Vagina (tissue), 2 donors: ENCODE data around the gene TBX4. TPM values are rescaled to one million over a fixed set of nuclear protein-coding genes. Genes with fewer than 3 reads are reported as not detected.
"Not testable (repeated sequence)": the region's sequence is repeated elsewhere in the genome, so short reads cannot be mapped to it uniquely, and the experiment has no call there.

Experiments used
- DNase-seq, 2 donors: peaks; one replicate each; pipeline ENCODE4 v3.0.0-alpha.2; 2017; ENCODE audit errors: extremely low spot score in 2 of 2
- H3K27ac ChIP-seq: fragments of 200-600 bp; sonication (generic); one replicate; pipeline ENCODE4 v1.5.1; 2019
- H3K27me3 ChIP-seq: fragments of 200-600 bp; sonication (generic); one replicate; pipeline ENCODE4 v1.5.1; 2019
- H3K36me3 ChIP-seq, 2 donors: fragments of 200-600 bp; sonication (generic); one replicate each; pipeline ENCODE4 v1.5.1; 2017 to 2019
- H3K4me1 ChIP-seq: fragments of 200-600 bp; sonication (generic); one replicate; pipeline ENCODE4 v1.5.1; 2019
- H3K4me3 ChIP-seq, 2 donors: fragments of 200-600 bp; sonication (generic); 1 replicate in 1 of 2; 2 replicates in 1 of 2; pipeline ENCODE4 v1.5.1; 2016 to 2019
- H3K9me3 ChIP-seq: fragments of 200-600 bp; sonication (generic); one replicate; pipeline ENCODE4 v1.5.1; 2019
- POLR2A ChIP-seq, 2 donors: fragments of 450-650 bp; IDR thresholded peaks; one replicate each; pipeline ENCODE4 v1.6.1; 2017; ENCODE audit warnings: antibody characterized with exemption in 2 of 2, mild to moderate bottlenecking in 2 of 2, moderate library complexity in 2 of 2
- POLR2AphosphoS5 ChIP-seq, 2 donors: sonication (generic); formaldehyde crosslinking; IDR thresholded peaks; one replicate each; pipeline ENCODE4 v1.9.0; 2017; ENCODE audit warnings: antibody characterized with exemption in 2 of 2, mild to moderate bottlenecking in 2 of 2, low read depth in 1 of 2; ENCODE audit not compliant: insufficient read depth in 1 of 2
- intact Hi-C: fragments of 100-400 bp; cut with DNase I; formaldehyde crosslinking; loops from one replicate; pipeline ENCODE4 v1.15.1; 2023
- total RNA-seq: library from RNA; depleted of rRNA; stranded (reverse); fragments of >200 nt; gene quantifications from one replicate; pipeline ENCODE4 v1.2.3, GENCODE V29; 2016
- TF ChIP-seq, protein P1 (sequence below), 3 experiments: fragments of 450-650 bp in 2 of 3; fragments of 200-600 bp in 1 of 3; sonication (generic) in 1 of 3; IDR thresholded peaks; one replicate each; pipeline ENCODE4 v1.5.1; 2017 to 2019; ENCODE audit warnings: antibody characterized with exemption in 3 of 3, mild to moderate bottlenecking in 2 of 3, moderate library complexity in 2 of 3

TBX4 gene
- total RNA-seq, 1 donor from 2014 or later, result not detected

DNA sequence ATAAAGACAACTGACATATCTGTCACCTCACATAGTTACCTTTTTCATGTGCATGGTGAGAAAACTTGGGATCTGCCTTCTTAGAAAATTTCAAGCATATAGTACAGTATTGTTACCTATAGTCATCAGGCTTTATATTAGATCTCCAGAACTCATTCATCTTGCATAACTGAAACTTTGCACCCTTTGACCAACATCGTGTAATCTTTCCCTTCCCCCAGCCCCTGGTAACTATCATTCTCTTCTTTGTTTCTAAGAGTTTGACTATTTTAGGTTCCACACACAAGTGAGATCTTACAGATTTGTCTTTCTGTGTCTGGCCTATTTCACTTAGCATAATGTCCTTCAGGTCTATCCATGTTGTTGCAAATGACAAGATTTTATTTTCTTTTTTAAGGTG lies 22.9 kb upstream of the TBX4 start:
- intact Hi-C loops, result no loop called here
- no peaks in the 10 kb centered on the region for H3K4me1 ChIP-seq
- H3K36me3 ChIP-seq, result no peaks in the 10 kb centered on the region
- no peaks in the 10 kb centered on the region for H3K27me3 ChIP-seq
- TF ChIP-seq, protein P1, sequence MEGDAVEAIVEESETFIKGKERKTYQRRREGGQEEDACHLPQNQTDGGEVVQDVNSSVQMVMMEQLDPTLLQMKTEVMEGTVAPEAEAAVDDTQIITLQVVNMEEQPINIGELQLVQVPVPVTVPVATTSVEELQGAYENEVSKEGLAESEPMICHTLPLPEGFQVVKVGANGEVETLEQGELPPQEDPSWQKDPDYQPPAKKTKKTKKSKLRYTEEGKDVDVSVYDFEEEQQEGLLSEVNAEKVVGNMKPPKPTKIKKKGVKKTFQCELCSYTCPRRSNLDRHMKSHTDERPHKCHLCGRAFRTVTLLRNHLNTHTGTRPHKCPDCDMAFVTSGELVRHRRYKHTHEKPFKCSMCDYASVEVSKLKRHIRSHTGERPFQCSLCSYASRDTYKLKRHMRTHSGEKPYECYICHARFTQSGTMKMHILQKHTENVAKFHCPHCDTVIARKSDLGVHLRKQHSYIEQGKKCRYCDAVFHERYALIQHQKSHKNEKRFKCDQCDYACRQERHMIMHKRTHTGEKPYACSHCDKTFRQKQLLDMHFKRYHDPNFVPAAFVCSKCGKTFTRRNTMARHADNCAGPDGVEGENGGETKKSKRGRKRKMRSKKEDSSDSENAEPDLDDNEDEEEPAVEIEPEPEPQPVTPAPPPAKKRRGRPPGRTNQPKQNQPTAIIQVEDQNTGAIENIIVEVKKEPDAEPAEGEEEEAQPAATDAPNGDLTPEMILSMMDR (IDR thresholded peaks at IDR 0.05), result no peak
- no peak overlapping the region for H3K4me3 ChIP-seq
- H3K9me3 ChIP-seq, result no peaks in the 10 kb centered on the region
- DNase-seq, result no peak
- H3K27ac ChIP-seq, result no peak overlapping the region

DNA sequence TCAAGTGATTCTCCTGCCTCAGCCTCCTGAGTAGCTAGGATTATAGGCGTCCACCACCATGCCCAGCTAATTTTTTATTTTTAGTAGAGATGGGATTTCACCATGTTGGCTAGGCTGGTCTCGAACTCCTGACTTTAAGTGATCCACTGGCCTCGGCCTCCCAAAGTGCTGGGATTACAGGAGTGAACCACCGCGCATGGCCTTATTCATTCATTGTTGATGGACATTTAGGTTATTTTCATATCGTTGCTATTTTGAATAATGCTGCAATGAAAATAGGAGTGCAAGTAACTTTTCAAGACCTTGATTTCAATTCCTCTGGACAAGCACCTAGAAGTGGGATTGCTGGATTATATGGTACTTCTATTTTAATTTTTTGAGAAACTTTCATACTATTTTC lies 22.4 kb upstream of the TBX4 start:
- H3K4me3 ChIP-seq, H3K9me3 ChIP-seq, H3K27ac ChIP-seq, H3K27me3 ChIP-seq, H3K36me3 ChIP-seq, H3K4me1 ChIP-seq, DNase-seq, intact Hi-C loops: not testable (repeated sequence)

DNA sequence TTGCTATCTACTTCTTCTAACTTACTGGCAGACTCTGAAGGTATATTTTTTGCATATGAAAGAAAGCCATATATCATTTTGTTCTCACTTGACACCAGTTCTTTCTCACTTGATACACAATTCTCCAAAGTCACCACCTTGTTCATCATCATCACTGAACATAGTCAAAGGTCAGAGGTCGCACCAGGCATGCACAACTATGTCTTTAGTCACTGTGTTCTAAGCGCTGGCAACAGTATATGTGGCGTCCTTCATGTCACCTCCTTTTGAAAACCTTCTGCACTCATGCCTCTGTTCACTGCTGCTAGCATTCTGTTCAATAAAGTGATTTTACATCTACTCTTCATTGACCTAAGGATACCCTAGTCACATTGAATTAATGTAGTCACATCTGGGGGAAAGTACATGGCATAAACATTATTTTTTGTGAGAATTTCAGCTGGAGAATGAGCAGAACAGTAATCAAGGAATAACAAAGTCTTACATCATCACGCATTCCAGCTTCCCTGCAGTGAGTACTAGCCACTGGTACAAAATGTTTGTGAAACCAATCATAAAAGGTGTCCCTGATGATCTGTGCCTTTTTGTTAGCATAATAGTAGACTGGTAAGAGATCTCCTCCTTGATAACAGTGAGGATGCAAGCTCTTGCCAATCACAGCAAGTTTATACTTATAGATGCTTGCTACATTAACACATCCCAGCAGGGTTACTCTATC lies 20.5 kb upstream of the TBX4 start:
- H3K27ac ChIP-seq, result no peak overlapping the region
- H3K4me3 ChIP-seq, result no peak overlapping the region
- intact Hi-C loops, result no loop called here
- H3K27me3 ChIP-seq, result no peaks in the 10 kb centered on the region
- DNase-seq, result no peak
- TF ChIP-seq POLR2A (IDR thresholded peaks at IDR 0.05) (no peak), POLR2AphosphoS5 (IDR thresholded peaks at IDR 0.05; ENCODE audit: insufficient read depth in 1 of 2, low read depth in 1 of 2) (no peak)
- TF ChIP-seq, protein P1 (IDR thresholded peaks at IDR 0.05), result no peak
- no peaks in the 10 kb centered on the region for H3K4me1 ChIP-seq
- no peaks in the 10 kb centered on the region for H3K36me3 ChIP-seq
- no peaks in the 10 kb centered on the region for H3K9me3 ChIP-seq

DNA sequence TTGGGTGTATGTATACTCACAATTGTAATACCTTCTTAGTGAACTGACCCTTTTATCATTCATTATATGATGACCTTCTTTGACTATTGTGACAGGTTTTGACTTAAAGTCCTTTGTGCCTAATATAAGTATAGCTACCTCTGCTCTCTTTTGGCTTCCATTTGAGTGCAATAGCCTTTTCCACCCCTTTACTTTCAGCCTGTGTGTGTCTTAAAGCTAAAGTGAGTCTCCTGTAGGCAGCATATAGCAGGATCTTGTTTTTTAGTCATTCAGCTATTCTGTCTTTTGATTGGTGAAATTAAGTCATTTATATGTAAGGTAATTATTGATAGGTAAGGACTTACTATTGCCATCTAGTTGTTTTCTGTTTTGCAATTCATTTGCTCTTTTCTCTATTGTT lies 15.9 kb upstream of the TBX4 start:
- H3K9me3 ChIP-seq, result no peaks in the 10 kb centered on the region
- no peaks in the 10 kb centered on the region for H3K4me1 ChIP-seq
- no peaks in the 10 kb centered on the region for H3K36me3 ChIP-seq
- H3K4me3 ChIP-seq, result no peak overlapping the region
- H3K27ac ChIP-seq, result no peak overlapping the region
- TF ChIP-seq POLR2AphosphoS5 (IDR thresholded peaks at IDR 0.05; ENCODE audit: insufficient read depth in 1 of 2, low read depth in 1 of 2), result no peak
- TF ChIP-seq, protein P1 (IDR thresholded peaks at IDR 0.05), result no peak
- intact Hi-C loops, result no loop called here
- no peak for DNase-seq
- H3K27me3 ChIP-seq, result no peaks in the 10 kb centered on the region

DNA sequence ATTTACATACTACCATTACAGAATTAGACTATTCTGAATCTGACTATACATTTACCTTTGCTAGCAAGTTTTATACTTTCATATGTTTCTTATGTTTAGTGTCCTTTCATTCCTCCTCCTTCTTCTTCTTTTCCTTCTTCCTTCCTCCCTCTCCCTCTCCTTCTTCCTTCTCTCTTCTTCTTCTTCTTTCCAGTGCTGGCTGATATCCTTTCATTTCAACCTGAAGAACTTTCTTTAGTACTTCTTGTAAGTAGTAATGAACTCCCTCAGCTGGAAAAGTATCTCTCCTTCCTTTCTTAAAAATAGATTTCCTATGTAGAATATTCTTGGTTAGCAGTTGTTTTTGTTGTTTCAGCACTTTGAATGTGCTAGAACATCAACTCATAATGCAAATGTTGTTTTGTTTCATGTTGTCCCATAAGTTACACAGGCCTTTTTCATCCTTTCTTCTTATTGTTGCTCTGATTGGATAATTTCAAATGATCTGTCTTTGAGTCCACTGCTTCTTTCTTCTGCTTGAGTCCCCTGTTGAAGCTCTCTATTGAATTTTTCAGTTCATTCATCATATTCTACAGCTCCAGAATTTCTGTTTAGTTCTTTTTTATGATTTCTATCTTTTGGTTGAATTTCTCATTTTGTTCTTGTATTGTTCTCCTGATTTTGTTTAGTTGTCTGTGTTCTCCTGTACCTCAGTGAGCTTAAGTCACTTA lies 15.1 kb upstream of the TBX4 start:
- H3K36me3 ChIP-seq, result no peaks in the 10 kb centered on the region
- no peak overlapping the region for H3K27ac ChIP-seq
- H3K27me3 ChIP-seq, result no peaks in the 10 kb centered on the region
- no peak for TF ChIP-seq POLR2AphosphoS5 (IDR thresholded peaks at IDR 0.05; ENCODE audit: insufficient read depth in 1 of 2, low read depth in 1 of 2)
- no peaks in the 10 kb centered on the region for H3K4me1 ChIP-seq
- intact Hi-C loops, result no loop called here
- H3K4me3 ChIP-seq, result no peak overlapping the region
- no peaks in the 10 kb centered on the region for H3K9me3 ChIP-seq
- DNase-seq, result no peak

DNA sequence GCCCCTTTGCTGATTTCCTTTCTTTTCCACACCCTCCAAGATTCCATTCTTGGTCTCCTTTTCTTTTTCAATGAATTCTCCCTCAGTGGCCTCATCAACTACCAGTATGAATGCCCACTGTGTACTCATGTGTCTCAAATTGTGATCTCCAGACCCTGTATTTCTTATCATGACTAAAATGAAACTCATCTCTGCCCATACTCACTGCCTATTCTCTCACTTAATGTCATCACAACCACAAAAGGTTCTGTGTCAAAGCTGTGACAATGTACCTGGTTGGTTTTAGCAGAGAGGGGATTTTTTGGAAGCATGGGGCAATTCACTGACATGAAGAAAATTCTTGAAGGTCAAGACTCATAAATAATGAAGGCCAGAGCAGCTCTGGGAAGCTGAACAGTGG lies 11.5 kb upstream of the TBX4 start:
- no peaks in the 10 kb centered on the region for H3K27me3 ChIP-seq
- TF ChIP-seq, protein P1 (IDR thresholded peaks at IDR 0.05), result no peak
- TF ChIP-seq POLR2A (IDR thresholded peaks at IDR 0.05) (no peak), POLR2AphosphoS5 (IDR thresholded peaks at IDR 0.05; ENCODE audit: insufficient read depth in 1 of 2, low read depth in 1 of 2) (no peak)
- intact Hi-C loops, result no loop called here
- H3K4me3 ChIP-seq, result no peak overlapping the region
- H3K27ac ChIP-seq, result no peak overlapping the region
- no peaks in the 10 kb centered on the region for H3K36me3 ChIP-seq
- DNase-seq, result no peak
- no peaks in the 10 kb centered on the region for H3K9me3 ChIP-seq
- peaks cover 14% of the 10 kb centered on the region for H3K4me1 ChIP-seq

DNA sequence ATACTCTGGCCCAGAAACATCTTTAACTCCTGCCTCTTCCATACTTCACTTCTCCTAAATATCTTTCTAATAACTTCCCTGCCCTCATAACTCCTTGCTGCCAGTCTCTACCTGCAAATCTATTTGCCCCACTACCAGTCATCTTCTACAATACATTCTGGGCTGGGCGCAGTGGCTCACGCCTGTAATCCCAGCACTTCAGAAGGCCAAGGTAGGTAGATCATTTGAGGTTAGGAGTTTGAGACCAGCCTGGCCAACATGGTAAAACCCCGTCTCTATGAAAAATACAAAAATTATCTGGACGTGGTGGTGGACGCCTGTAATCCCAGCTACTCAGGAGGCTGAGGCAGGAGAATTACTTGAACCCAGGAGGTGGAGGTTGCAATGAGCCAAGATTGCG lies 10.7 kb upstream of the TBX4 start:
- intact Hi-C loops, DNase-seq, H3K27ac ChIP-seq, H3K4me3 ChIP-seq, H3K9me3 ChIP-seq, H3K36me3 ChIP-seq, H3K27me3 ChIP-seq: not testable (repeated sequence)
- H3K4me1 ChIP-seq, result peaks cover 14% of the 10 kb centered on the region
